GM18505 (cell line): Measurements from ENCODE around the gene SIRT3.
"Not testable (repeated sequence)": the region's sequence is repeated elsewhere in the genome, so short reads cannot be mapped to it uniquely, and the experiment has no call there.

Experiments
- ATAC-seq: cut with Tn5 transposase; IDR thresholded peaks from one replicate; pipeline ENCODE4 v1.9.1; 2021; ENCODE audit not compliant: unreplicated experiment
- POLR2A ChIP-seq: IDR thresholded peaks from 4 replicates; pipeline ENCODE4 v1.6.1; 2011; ENCODE audit warnings: borderline replicate concordance; ENCODE audit not compliant: insufficient read depth, insufficient read length; ENCODE audit errors: extremely low read depth

The SIRT3 gene

DNA sequence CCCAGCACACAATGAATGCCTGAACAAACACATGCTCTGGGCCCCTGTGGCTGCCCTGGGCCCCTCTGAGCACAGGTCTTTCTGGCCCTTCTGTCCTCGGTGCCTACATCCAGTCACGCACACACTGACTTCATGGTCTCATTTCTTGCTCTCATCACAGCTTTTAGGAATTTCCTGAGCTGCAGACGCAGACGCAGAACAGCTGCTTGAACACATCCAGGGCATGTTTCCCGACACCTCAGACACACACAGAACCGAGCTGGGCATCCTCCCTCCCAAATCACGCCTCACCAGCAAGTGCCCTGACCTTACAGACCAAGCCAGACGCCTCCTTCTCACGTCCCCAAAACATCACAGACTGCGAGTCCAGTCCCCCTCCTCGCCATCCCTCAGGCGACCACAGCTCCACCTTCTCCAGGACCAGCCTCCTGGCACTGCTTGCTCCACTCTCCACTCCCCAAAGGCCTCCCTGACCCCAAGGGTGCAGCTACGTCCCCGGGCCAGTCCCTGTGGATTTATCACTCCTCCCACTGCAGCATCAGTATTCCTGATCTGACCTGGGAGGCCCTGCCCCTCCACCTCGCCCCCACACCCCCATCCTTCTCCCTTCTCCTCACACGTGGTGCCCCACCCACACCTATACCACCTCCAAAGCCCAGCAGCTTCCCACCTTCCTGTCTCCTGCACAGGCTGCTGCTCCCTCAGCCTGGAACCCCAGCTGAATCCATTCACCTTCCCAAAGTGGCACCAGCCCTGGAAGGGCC, 12.9 kb downstream of the SIRT3 start:
- no peak for TF ChIP-seq POLR2A
- ATAC-seq = no peak

DNA sequence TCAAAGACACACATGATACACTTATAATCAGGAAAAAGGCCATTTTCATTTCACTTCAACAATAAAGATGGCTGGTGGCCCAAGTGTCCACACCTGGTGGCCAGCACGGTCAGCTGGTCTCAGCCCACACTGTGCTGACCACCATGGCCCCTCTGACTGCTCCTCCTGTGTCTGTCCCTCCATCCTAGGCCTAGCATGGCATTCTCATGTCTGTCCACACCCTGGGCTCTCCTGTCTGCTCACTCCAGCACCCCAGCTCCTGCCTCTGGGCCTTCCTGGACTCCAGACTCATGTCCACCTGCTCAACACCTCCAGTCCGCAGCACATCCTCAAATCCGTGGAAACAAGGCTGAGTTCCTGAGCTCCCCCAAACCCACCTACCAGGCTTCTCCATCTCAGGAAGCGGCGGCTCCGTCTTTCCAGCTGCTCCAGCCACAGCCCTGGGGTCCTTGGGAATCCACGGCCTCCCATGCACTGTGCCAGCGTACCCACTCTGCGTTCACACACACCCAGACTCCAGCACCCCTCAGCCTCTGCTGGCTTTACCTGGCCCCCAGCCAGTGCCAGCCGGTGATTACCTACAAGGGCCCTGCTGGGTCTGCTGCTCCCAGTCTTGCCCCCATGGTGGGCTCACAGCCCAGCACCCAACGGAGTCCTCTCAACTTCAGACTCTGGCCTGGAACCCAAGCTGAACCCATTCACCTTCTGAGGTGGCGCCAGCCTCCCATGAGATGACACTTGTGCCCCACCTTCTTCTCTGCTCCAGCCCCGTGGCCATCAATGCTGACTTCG, 13.9 kb downstream of the SIRT3 start:
- ATAC-seq = no peak
- TF ChIP-seq POLR2A = no peak

DNA sequence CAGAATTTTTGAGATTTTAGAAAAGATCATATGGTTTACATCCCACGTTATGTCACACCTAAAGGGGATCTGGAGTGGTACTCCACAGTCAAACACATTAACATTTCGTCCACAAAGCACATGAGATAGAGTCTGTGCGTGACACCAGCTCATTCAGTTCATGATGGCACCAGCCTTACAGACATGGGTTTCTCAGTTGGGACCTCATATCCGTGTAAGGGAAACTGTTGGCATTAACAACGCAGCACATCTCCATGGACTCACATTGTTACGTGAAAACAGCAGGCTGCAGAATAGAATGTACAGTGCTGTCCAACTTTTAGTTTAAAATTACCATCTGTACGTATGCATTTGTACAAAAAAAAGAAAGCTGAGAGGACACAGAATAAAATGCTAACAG, 14.6 kb downstream of the SIRT3 start:
- TF ChIP-seq POLR2A = no peak
- no peak for ATAC-seq

DNA sequence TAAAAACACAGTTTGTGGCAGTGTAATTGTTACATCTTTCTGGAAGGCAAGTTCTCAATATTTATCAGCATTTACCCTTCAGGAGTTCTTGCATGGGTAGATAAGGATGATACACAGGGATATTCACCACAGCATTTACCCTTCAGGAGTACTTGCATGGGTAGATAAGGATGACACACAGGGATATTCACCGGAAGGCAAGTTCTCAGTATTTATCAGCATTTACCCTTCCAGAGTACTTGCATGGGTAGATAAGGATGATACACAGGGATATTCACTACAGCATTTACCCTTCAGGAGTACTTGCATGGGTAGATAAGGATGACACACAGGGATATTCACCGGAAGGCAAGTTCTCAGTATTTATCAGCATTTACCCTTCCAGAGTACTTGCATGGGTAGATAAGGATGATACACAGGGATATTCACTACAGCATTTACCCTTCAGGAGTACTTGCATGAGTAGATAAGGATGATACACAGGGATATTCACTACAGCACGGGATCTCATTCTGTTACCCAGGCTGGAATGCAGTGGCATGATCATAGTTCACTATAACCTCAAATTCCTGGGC, 15.4 kb downstream of the SIRT3 start:
- not testable (repeated sequence) for ATAC-seq

DNA sequence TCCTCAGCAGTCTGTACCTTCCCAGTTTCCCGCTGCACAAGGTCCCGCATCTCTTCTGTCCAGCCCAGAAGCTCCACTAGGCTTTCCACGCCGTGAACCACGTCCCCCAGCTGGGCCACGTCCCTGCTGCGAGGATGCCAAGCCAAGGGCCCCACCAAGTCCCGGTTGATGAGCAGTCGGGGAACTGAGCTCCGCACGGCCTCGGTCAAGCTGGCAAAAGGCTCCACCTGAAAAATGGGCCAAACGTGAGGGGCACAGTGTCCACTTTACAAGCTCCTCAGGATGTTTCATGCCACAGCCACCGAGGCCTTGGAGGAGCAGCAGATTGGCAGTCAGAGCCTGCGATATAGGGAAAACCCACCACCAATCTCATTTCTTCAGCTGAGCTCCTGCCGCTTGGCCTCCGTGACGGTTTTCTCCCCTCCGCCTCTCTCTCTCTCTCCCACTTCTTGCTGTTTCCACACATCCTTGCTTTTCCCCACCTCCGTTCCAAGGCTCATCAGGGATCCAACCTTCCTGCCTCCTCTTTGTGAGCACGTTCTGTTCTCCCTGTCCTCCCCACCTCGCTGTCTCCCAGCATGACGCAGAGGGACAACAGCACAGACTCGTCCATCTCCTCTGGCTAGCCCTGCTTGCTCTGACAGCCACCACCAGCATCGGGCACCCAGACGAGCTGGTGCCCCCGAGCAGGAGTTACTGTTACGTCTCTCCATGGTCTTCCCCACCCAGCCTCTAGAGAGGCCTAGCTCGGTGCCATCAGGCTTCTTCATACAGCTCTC, 17.1 kb downstream of the SIRT3 start:
- TF ChIP-seq POLR2A = no peak
- no peak for ATAC-seq

DNA sequence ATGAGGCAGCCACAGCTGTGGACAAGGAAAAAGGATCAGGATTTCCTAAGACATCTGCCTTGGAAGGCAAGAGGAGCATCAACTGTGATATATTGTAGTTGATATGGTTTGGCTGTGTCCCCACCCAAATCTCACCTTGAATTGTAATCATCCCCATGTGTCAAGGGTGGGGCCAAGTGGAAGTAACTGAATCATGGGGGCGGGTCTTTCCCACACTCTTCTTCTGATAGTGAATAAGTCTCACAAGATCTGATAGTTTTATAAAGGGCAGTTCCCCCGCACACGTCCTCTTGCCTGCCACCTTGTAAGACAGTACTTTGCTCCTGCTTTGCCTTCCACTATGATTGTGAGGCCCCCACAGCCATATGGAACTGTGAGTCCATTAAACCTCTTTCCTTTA, 18.4 kb downstream of the SIRT3 start:
- ATAC-seq = no peak

DNA sequence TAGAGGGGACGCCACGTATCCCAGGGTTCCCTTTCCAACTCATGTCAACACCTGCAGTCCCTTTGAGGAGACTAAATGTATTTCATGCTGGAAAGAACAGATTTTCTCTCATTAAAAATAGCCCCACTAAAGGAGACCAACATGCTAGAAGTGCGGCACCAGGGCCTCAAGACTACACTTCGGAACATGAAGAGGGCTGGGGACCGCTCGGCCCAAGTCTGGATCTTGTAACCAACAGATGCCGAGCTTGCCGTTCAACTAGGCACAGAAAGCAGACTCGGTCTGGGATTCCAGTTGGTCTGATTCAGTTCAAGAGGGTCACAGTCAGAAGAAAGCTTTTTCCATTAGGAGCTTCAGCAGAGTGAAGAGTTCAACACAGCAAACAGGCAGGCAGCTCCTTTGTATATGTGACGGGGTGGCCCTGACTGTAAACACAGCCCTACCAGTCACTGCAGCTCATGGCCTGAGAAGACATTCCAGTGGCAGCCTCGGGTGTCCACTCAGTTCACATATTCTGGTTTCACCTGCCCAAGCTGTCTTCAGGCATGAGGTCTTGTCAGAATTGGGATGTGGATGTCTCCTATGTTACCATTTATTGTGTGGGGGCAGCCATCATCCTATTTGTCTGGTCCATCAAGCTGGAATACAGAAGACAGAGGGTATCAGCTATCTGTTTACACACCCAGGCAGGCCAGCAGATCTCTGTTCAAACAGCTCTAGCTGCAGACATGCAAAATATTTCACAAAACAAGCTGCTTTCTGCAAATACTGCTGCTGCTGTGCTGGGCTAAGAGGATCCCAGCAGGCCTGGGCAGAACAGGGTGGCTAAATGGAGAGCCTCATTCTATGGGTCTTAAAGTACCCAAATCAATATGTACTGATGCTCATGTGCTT, 19.8 kb downstream of the SIRT3 start:
- ATAC-seq = no peak

More for the DNA sequence above, 18.4 kb downstream of the SIRT3 start:
- no peak for TF ChIP-seq POLR2A

DNA sequence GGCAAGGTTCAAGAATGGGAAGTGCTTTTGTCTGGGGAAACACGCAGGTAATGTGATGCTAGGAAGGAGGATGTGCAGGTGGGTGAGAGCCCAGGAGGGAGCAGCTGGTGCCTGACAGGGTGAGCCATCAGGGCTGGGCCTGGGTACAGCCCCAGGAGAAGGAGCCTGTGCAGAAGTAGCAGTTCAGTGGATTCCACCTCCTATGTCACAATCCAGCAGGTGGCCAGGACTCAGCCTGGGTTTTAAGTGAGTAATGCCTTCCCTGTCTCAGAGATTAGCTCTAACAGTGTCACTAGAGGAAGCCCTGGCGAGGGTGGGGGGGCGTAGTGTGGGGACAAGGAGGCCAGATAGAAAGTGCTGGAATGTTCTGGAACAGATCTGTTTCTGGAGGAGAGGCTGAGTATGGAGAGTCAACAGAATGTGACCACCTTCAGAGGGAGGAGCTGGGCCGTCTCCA, 20.5 kb downstream of the SIRT3 start:
- no peak for TF ChIP-seq POLR2A
- no peak for ATAC-seq

More for the DNA sequence above, 19.8 kb downstream of the SIRT3 start:
- TF ChIP-seq POLR2A = no peak

DNA sequence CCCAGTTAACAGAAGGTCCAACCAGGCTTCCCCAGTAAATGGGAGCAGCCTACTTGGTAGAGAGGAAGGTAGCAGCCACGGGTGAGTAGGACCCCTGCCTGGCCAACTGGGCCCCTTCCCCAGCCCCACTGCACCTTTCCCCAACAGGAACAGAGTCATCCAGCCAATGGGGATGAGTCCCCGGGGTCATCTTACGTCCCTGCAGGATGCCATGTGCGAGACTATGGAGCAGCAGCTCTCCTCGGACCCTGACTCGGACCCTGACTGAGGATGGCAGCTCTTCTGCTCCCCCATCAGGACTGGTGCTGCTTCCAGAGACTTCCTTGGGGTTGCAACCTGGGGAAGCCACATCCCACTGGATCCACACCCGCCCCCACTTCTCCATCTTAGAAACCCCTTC, 22.1 kb downstream of the SIRT3 start:
- ATAC-seq = no peak
- no peak for TF ChIP-seq POLR2A

DNA sequence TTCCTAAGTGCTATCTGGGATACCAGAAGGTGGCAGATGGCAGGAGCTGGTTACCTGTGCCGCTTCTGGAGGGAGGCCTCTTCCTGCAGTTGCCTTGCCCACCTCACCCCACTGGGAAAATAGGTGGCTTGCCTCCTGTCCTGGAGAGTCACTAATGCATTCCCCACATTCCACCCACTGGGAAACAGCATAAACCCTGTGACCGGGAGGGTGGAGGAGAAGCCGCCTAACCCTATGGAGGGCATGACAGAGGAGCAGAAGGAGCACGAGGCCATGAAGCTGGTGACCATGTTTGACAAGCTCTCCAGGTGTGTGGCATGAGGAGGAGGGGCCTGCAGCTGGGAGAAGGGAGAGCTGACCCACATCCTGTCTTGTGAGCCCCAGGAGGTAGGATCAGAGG, 23.0 kb downstream of the SIRT3 start:
- no peak for ATAC-seq
- TF ChIP-seq POLR2A = no peak

DNA sequence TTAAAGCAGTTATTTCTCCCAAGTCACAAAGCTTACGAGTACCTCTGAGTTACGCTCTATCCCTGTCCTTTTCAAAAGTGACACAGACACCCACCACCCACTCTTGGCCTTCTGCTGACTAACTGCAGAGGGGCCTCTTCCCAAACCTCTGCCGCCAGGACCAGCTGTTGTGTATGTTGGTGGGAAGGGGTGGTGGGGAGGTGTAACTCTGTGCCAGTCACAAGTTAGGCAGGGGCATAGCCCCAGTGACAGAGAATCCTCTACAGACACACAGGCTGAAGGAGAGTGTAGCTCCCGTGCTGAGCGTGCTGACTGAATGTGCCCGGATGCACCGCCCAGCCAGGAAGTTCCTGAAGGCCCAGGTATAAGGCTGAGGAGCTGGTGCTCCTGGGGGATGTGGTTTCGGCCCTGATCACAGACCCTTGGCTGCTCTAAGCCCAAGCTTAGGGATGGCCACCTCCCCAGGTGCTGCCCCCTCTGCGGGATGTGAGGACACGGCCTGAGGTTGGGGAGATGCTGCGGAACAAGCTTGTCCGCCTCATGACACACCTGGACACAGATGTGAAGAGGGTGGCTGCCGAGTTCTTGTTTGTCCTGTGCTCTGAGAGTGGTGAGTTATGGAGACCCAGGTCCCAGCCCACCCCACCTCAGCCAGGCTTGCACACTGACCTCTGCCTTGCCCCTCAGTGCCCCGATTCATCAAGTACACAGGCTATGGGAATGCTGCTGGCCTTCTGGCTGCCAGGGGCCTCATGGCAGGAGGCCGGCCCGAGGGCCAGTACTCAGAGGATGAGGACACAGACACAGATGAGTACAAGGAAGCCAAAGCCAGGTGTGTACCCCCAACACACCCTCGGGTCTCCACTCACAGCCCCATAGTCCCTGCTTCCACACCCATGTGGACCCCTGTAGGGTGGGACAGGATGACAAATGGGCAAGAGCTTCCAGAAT, 23.7 kb downstream of the SIRT3 start:
- TF ChIP-seq POLR2A = no peak
- no peak for ATAC-seq
